Glomerular visceral epithelial cell (primary cell): ENCODE results near the gene PRKAG2.
"Not testable (repeated sequence)": the region's sequence is repeated elsewhere in the genome, so short reads cannot be mapped to it uniquely, and the experiment has no call there.

Experiments used
- DNase-seq: peaks from one replicate; pipeline ENCODE4 v3.0.0-alpha.2; 2016; ENCODE audit errors: extremely low spot score

Gene PRKAG2

GRCh38 chr7:151884312-151885201 is 7.6 kb upstream of the PRKAG2 start:
- no peak for DNase-seq

DNA sequence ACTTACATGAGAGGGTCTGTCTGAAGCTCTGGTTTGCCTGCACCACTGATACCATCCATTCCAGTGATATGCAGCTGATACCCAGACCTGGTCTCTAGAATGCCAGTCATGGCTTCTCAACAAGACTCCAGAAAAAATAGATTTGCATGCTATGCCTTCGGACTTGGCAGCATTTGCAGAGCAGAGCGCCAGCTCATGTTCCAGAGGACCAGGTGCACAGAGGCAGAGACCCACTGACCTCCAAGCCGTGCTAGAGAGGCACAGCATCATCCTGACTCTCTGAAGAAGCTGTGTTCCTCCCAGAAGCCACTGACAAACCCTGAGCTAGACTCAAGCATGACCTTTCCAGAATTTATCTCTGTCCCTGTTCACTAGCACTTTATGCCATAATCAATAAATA is 6.9 kb upstream of the PRKAG2 start:
- DNase-seq = no peak

DNA sequence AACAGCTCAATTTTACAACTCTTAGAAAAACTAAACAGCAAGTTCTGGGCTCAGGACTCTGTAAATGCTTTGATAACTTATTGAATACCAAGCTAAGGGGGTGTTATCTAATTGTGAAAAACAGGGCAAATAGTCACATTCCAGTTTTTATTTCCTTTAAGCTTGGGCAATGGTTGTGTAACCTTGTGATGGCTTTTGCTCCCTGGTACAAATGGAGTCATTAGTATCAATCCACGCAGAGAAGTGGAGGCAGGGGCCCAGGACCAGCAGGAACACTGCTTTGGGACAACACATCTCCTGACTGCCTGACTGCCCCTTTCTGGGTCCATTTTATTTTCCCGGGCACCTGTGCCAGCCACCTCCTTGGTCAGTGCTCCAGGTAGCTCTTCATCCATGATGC is 5.8 kb upstream of the PRKAG2 start:
- no peak for DNase-seq

DNA sequence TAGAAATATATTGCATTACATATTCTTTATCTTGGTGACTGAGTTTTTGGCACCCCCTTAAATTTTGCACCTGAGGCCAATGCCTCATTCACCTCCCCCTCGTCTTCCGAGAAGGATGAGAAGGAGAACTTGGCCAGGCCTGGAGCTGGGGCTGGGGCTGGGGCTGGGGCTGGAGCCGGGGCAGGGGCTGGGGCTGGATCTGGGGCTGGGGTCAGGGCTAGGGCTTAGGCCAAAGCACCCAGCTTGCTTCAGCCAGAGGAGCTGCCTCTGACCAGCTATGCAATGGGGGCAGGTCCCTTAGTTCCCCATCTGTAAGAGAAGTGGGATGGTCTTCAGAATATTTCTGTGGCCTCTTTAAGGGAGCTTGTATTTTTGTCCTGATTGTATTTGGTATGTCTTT is 3.8 kb upstream of the PRKAG2 start:
- DNase-seq = no peak

DNA sequence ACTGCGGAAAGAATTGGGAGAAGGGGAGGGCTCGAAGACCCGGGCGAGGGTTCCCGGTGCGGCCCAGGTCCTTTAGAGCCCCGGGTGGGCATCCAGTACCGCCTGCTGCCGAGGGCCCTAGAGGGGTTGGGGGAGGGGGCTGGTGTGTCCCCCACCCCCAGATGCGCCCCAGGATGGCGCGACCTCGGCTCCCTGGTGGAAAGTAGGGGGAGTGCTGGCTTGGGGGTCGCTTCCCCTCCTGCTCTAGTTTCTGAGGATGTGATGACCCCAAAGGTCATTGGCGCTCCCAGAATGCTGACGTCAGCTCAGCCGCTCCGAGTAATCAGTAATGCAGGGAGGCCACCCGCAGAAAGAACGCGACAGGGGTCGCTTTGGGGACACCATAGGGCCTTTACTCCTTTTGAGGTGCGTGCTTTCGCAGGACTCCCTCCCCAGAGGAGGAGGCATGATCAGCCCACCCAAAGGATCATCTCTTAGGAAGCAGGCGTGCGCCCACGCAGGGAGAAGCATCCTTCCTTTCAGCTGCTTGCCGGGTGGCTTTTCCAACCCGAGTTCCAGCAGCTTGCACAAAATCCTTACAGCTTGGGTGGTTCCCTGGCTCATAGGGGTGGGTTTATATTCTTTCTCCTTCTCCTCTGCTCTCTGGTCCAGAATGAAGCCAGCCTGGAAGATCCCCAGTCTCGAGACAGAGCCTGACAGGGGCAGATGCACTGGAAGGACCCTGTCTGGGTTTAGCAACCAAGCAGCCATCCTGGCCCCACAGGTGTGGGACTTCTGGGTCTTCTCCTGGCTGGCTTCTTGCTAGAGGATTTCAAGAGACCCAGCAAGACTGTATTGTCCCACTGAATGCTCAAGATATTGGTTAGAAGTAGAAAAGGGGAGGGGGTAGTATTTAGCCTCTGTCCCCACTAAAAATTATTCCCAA is 1.3 kb upstream of the PRKAG2 start:
- DNase-seq = no peak

GRCh38 chr7:151875942-151876898 is 695 bp downstream of the PRKAG2 start:
- DNase-seq = no peak

- not testable (repeated sequence) for DNase-seq
These were observed 2.4 kb downstream of the PRKAG2 start for GRCh38 chr7:151874479-151874878.

DNA sequence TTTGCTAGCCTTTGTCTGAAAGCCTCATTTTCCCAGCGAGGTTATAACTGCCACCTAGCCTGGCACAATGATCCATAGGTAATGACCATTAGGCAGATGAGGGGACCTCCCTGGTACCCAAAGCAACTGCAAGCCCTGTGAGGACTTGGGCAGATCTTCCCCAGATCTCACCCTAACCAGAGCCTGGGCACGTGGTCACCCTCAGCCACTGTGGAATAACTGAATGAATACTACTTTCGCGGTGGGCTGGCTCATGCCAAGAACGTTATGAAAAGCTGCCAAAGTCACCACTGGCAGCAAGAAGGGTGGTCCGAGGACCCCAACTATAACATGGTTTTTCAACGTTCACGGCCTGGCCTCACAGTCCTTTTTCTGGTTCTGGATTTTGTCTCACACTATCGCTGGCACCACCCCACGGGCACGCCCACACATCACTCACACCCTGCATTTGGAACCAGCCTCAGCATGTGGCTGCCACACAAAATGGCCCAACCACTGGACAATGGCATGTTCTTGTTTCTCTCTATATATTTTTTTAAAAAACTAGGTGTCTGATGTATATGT is 3.4 kb downstream of the PRKAG2 start:
- no peak for DNase-seq

GRCh38 chr7:151872531-151873401 is 4.1 kb downstream of the PRKAG2 start:
- DNase-seq = no peak

GRCh38 chr7:151871904-151872303 is 5.0 kb downstream of the PRKAG2 start:
- no peak for DNase-seq

GRCh38 chr7:151871189-151871735 is 5.7 kb downstream of the PRKAG2 start:
- no peak for DNase-seq

DNA sequence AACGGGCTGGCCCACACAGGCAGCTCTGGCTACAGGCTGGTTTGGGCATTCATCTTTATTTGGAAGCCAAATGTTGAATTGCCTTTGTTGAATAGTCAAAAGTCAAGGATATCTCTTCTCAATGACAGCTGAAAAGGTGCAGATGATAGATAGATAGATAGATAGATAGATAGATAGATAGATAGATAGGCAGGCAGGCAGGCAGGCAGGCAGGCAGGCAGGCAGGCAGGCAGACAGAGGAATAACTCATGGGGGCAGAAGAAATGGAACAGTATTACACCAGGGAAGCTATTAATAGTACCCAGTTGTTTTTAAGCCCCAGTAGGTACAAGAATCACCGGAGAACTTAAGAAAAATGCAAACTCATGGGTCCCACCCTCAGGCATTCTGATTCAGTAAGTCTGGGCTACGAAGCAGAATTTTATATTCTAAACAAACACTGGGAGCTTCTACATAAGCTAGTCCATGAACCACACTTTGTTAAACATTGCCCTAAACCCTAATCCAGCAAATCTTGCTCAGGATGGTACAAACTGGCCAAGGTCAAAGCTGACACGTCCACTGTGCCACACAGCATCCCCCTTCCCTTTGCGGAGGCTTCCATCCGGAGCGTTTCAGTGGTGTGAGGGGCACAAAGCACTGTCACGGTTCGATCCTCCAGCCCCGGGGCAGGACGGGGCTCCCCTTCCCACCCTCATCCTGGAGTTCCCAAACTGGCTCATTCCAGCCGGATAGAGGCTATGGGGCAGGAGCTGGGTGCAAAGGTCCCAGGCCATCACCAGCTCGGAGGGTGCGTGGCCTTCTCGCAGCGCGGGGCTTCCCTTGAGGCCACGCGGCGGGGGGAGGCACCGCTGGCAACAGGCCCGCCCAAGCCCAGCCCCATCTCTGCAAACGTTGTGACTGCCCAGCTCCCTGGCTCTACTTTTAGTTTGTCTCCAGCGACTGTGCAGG is 6.7 kb downstream of the PRKAG2 start:
- no peak for DNase-seq

DNA sequence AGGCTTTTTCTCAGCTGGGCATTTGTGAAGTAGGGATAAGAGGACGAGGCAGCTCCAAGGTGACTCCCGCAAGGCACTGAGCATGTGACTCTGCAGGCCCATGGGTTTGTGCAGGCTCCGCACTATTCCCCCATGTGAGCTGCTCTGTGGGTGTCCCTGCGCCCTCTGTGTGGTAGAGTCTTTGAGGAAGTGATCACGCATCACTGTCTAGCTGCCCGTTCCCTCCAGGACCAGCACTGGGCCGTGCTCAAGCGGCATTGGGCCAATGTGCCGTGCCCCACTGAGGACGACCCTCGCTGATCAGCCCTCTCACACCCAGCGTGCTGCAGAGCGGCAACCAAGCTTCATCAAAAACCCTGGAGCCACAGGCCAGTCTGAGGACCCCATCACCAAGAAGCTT is 7.5 kb downstream of the PRKAG2 start:
- no peak for DNase-seq

DNA sequence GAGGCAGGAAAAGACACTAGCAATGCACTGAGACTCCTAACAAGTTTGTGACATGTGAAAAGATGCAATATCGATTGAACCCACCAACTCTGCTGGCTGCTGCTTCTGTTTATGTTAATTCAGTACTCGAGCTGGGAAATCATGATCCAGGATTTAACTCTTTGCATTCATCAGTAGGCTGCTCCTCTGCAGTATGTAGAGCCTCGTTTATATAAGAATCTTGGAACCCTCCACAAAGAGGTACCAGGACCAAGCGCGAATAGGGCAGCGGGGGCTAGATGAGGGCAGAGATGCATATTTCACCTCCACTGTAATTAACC is 7.8 kb downstream of the PRKAG2 start:
- no peak for DNase-seq

GRCh38 chr7:151868396-151869108 is 8.4 kb downstream of the PRKAG2 start:
- no peak for DNase-seq

GRCh38 chr7:151867912-151868311 is 9.0 kb downstream of the PRKAG2 start:
- DNase-seq = no peak

DNA sequence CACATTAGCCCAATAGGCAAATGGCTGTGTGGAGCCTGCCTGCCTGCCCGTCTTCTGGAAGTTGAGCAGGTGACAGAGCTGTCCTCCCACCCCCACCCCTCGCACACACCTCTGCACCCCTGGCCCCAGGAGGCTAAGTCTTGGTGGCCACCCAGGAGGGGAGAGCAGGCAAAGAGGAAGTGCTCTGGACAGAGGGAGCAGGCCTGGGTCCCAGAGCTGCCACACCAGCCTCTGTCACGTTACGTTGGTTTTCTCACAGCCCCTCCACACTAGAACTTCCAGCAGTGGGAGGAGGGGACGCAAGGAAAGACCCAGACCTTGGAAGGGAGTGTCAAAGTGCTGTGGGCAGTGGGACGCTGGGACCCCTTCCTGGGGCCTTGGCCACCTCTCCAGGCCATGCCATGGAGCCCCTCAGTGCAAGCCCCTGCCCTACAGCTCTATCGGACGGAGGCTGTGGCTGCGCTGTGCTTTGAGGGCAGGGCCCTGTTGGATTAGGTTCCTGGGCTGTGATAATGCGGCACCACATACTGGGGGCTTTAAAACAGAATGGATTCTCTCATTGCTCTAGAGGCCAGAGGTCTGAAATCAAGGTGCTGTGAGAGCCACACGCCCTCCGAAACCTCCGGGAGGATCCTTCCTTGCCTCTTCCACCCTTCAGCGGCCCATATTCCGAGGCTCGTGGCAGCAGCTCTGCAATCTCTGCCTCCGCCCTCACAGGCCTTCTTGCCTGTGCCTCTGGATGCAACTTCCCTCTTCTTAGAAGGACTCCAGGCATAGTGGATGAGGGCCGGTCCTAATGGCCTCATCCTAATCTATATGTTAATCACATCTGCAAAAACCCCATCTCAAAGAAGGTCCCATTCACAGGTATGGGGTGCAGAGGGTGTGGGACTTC is 9.9 kb downstream of the PRKAG2 start:
- no peak for DNase-seq
